IMR-90 (cell line): ENCODE measurements around the gene OFD1. TPM values are rescaled to one million over a fixed set of nuclear protein-coding genes. Genes with fewer than 3 reads are reported as not detected.

Experiments
- ATAC-seq: fragments of 200-7000 bp; cut with Tn5 transposase; 2 replicates; pipeline ENCODE4 v1.9.1; 2020; ENCODE audit warnings: low read depth, mild to moderate bottlenecking, moderate library complexity
- BruUV-seq: library from RNA; stranded (reverse); fragments of 400-500 nt; replicated peaks from 2 replicates; lab custom pipeline; 2021; lab: Mats Ljungman, UMichigan
- CTCF ChIA-PET: fragments of 300-600 bp; formaldehyde crosslinking; extraction: SDS; loops from one replicate; lab custom pipeline; 2021; ENCODE audit warnings: antibody characterized with exemption; lab: Yijun Ruan, JAX
- POLR2A ChIA-PET: fragments of 300-600 bp; sonication (Branson Sonifier 250); formaldehyde crosslinking; loops from one replicate; lab custom pipeline; 2022; ENCODE audit warnings: antibody characterized with exemption; ENCODE audit not compliant: unreplicated experiment; lab: Charles Lee
- DNase-seq: peaks from one replicate; pipeline ENCODE4 v3.0.0; 2013
- H2AFZ ChIP-seq: replicated peaks from 2 replicates; pipeline ENCODE3; 2013; ENCODE audit warnings: low read length, mild to moderate bottlenecking; ENCODE audit not compliant: poor library complexity
- H2AK5ac ChIP-seq: 2 replicates; pipeline ENCODE4 v1.6.1; 2013; ENCODE audit warnings: low read depth, low read length, inconsistent platforms
- H2AK9ac ChIP-seq: replicated peaks from 2 replicates; pipeline ENCODE3; 2013; ENCODE audit warnings: mild to moderate bottlenecking, low read depth, low read length, moderate library complexity; ENCODE audit not compliant: poor library complexity
- H2BK120ac ChIP-seq: 2 replicates; pipeline ENCODE4 v1.6.1; 2013; ENCODE audit warnings: low read depth, low read length, inconsistent platforms
- H2BK15ac ChIP-seq: 3 replicates; pipeline ENCODE4 v1.6.1; 2013; ENCODE audit warnings: low read depth, low read length, inconsistent platforms
- H2BK20ac ChIP-seq: 2 replicates; pipeline ENCODE4 v1.6.1; 2013; ENCODE audit warnings: low read depth, mild to moderate bottlenecking, inconsistent platforms, low read length, moderate library complexity
- H2BK5ac ChIP-seq: 2 replicates; pipeline ENCODE4 v1.6.1; 2013; ENCODE audit warnings: mild to moderate bottlenecking, low read depth, low read length, inconsistent platforms; ENCODE audit not compliant: poor library complexity, severe bottlenecking
- H3K14ac ChIP-seq: replicated peaks from 2 replicates; pipeline ENCODE4 v1.6.1; 2013; ENCODE audit warnings: low read depth, low read length, inconsistent platforms
- H3K18ac ChIP-seq: 2 replicates; pipeline ENCODE4 v1.6.1; 2013; ENCODE audit warnings: low read depth, low read length, control low read depth
- H3K23ac ChIP-seq: 2 replicates; pipeline ENCODE4 v1.6.1; 2013; ENCODE audit warnings: low read depth, low read length, inconsistent platforms
- H3K27ac ChIP-seq: 2 replicates; pipeline ENCODE4 v1.5.1; 2013; ENCODE audit warnings: mild to moderate bottlenecking, control low read depth, low read length; ENCODE audit not compliant: insufficient read depth
- H3K27me3 ChIP-seq: 2 replicates; pipeline ENCODE4 v1.6.1; 2013; ENCODE audit warnings: low read length; ENCODE audit not compliant: control insufficient read depth, insufficient read depth
- H3K36me3 ChIP-seq: 2 replicates; pipeline ENCODE4 v1.6.1; 2013; ENCODE audit warnings: low read length, mixed read lengths; ENCODE audit not compliant: control insufficient read depth, insufficient read depth
- H3K4ac ChIP-seq: 2 replicates; pipeline ENCODE4 v1.6.1; 2013; ENCODE audit warnings: low read depth, low read length, inconsistent platforms
- H3K4me1 ChIP-seq: 2 replicates; pipeline ENCODE4 v1.6.1; 2013; ENCODE audit warnings: low read length, mixed read lengths; ENCODE audit not compliant: control insufficient read depth, insufficient read depth
- H3K4me2 ChIP-seq: 2 replicates; pipeline ENCODE4 v1.6.1; 2013; ENCODE audit warnings: low read depth, mild to moderate bottlenecking, control low read depth, low read length, moderate library complexity
- H3K4me3 ChIP-seq: 2 replicates; pipeline ENCODE4 v1.5.1; 2013; ENCODE audit warnings: low read depth, mild to moderate bottlenecking, control low read depth, low read length, moderate library complexity; ENCODE audit not compliant: insufficient read depth
- H3K56ac ChIP-seq: 2 replicates; pipeline ENCODE4 v1.6.1; 2013; ENCODE audit warnings: low read length, inconsistent platforms; ENCODE audit not compliant: insufficient read depth; ENCODE audit errors: extremely low read depth
- H3K79me1 ChIP-seq, 2 experiments: 2 replicates each; pipeline ENCODE4 v1.6.1; 2013; ENCODE audit warnings: low read length in 2 of 2, inconsistent platforms in 1 of 2, low read depth in 1 of 2
- H3K9ac ChIP-seq: 2 replicates; pipeline ENCODE4 v1.6.1; 2013; ENCODE audit warnings: low read depth, low read length, control low read depth
- H3K9me1 ChIP-seq: 2 replicates; pipeline ENCODE4 v1.6.1; 2013; ENCODE audit warnings: low read length, inconsistent platforms; ENCODE audit not compliant: insufficient read depth
- H3K9me3 ChIP-seq: 2 replicates; pipeline ENCODE4 v1.6.1; 2013; ENCODE audit warnings: low read length; ENCODE audit not compliant: control insufficient read depth, insufficient read depth
- H4K20me1 ChIP-seq: 2 replicates; pipeline ENCODE4 v1.6.1; 2013; ENCODE audit warnings: low read length, inconsistent platforms; ENCODE audit not compliant: insufficient read depth
- H4K5ac ChIP-seq: 2 replicates; pipeline ENCODE4 v1.6.1; 2013; ENCODE audit warnings: mild to moderate bottlenecking, low read depth, low read length, control low read depth
- H4K8ac ChIP-seq, 2 experiments: 2 replicates each; pipeline ENCODE4 v1.6.1; 2013; ENCODE audit warnings: low read depth in 2 of 2, low read length in 2 of 2, control low read depth in 1 of 2, inconsistent platforms in 1 of 2
- H4K91ac ChIP-seq: 2 replicates; pipeline ENCODE4 v1.6.1; 2013; ENCODE audit warnings: low read depth, low read length, inconsistent platforms; ENCODE audit not compliant: insufficient read depth
- BHLHE40 ChIP-seq: fragments of 150-350 bp; IDR thresholded peaks from 2 replicates; pipeline ENCODE4 v1.6.1; 2016; ENCODE audit warnings: mild to moderate bottlenecking, low read depth, low read length
- CEBPB ChIP-seq: IDR thresholded peaks from 2 replicates; pipeline ENCODE4 v1.6.1; 2012; ENCODE audit warnings: low read depth, low read length, improper control_type of control experiment
- CHD1 ChIP-seq: IDR thresholded peaks from 2 replicates; pipeline ENCODE4 v1.6.1; 2012; ENCODE audit warnings: low read depth, low read length, improper control_type of control experiment
- CTCF ChIP-seq: conservative IDR thresholded peaks from 2 replicates; pipeline ENCODE4 v1.5.1; 2012; ENCODE audit warnings: mild to moderate bottlenecking, low read depth, low read length, improper control_type of control experiment
- ELK1 ChIP-seq: fragments of 150-350 bp; IDR thresholded peaks from 2 replicates; pipeline ENCODE4 v1.6.1; 2016; ENCODE audit warnings: low read depth, mild to moderate bottlenecking, low read length, moderate library complexity, borderline replicate concordance
- FOS ChIP-seq: fragments of 150-350 bp; IDR thresholded peaks from 2 replicates; pipeline ENCODE4 v1.6.1; 2016; ENCODE audit warnings: low read depth, low read length
- MAFK ChIP-seq: IDR thresholded peaks from 2 replicates; pipeline ENCODE4 v1.6.1; 2012; ENCODE audit warnings: low read depth, low read length, improper control_type of control experiment
- MAZ ChIP-seq: IDR thresholded peaks from 2 replicates; pipeline ENCODE4 v1.6.1; 2012; ENCODE audit warnings: low read depth, mild to moderate bottlenecking, low read length, improper control_type of control experiment, moderate library complexity, borderline replicate concordance
- MXI1 ChIP-seq: IDR thresholded peaks from 2 replicates; pipeline ENCODE4 v1.6.1; 2012; ENCODE audit warnings: low read depth, mild to moderate bottlenecking, low read length, moderate library complexity, borderline replicate concordance
- NFE2L2 ChIP-seq: fragments of 150-350 bp; IDR thresholded peaks from 2 replicates; pipeline ENCODE4 v1.6.1; 2016; ENCODE audit warnings: low read depth, mild to moderate bottlenecking, low read length
- POLR2A ChIP-seq: IDR thresholded peaks from 2 replicates; pipeline ENCODE4 v1.6.1; 2012; ENCODE audit warnings: mild to moderate bottlenecking, low read depth, low read length
- RAD21 ChIP-seq: IDR thresholded peaks from 2 replicates; pipeline ENCODE4 v1.6.1; 2012; ENCODE audit warnings: low read length, improper control_type of control experiment
- RCOR1 ChIP-seq: IDR thresholded peaks from 2 replicates; pipeline ENCODE4 v1.6.1; 2012; ENCODE audit warnings: mild to moderate bottlenecking, low read length, improper control_type of control experiment; ENCODE audit not compliant: insufficient replicate concordance
- RFX5 ChIP-seq: IDR thresholded peaks from 2 replicates; pipeline ENCODE4 v1.8.0; 2012; ENCODE audit warnings: low read depth, mild to moderate bottlenecking, low read length, moderate library complexity
- SMC3 ChIP-seq: fragments of 150-350 bp; IDR thresholded peaks from 2 replicates; pipeline ENCODE4 v1.6.1; 2016; ENCODE audit warnings: low read depth, mild to moderate bottlenecking, antibody characterized with exemption, low read length, moderate library complexity
- WGBS, 2 experiments: methylation state at CpG; one replicate each; pipeline versions ENCODE4 v1.1.5 to v1.1.7; 2013; ENCODE audit warnings: missing lambda C conversion rate in 2 of 2; ENCODE audit not compliant: insufficient read length in 1 of 2; ENCODE audit errors: extremely low coverage in 2 of 2; 5-methylcytosine and 5-hydroxymethylcytosine counted together
- dilution Hi-C: fragments of 300-500 bp; cut with HindIII; formaldehyde crosslinking; loops from one replicate; pipeline ENCODE4 v1.14.3; 2018; ENCODE audit warnings: low sequenced_read_pairs; ENCODE audit not compliant: unreplicated experiment
- in situ Hi-C: fragments of 300-500 bp; cut with MboI; formaldehyde crosslinking; loops from 3 replicates; pipeline ENCODE4 v1.14.3; 2019; ENCODE audit warnings: low sequenced_read_pairs, inconsistent platforms, mixed read lengths
- intact Hi-C: fragments of 100-400 bp; cut with micrococcal nuclease; formaldehyde crosslinking; loops from 2 replicates; pipeline ENCODE4 v1.10.0; 2022
- polyA plus RNA-seq, 3 experiments: library from polyadenylated mRNA; depleted of rRNA; stranded (reverse); fragments of >200 nt; gene quantifications; 2 replicates each; pipeline ENCODE4 v1.2.3, GENCODE V29; 2012; ENCODE audit warnings: low replicate concordance in 1 of 3
- total RNA-seq: library from RNA; depleted of rRNA; stranded (reverse); fragments of >200 nt; gene quantifications from 2 replicates; pipeline ENCODE4 v1.2.3, GENCODE V29; 2012
- TF ChIP-seq, protein P1 (sequence below): fragments of 150-350 bp; IDR thresholded peaks from 2 replicates; pipeline ENCODE4 v1.6.1; 2017; ENCODE audit warnings: mild to moderate bottlenecking, antibody characterized with exemption, low read length, low read depth

OFD1 gene
- total and polyA plus RNA-seq, 2 of the 4 experiments (the other 2 are of a cell fraction) = 8.4 to 8.6 TPM

- H3K4me1 ChIP-seq = no peaks in the 10 kb centered on the region
- H4K20me1 ChIP-seq = no peaks in the 10 kb centered on the region
- no peak overlapping the region for H4K8ac ChIP-seq
- intact Hi-C loops = no loop called here
- H3K9me3 ChIP-seq = no peaks in the 10 kb centered on the region
- H3K23ac ChIP-seq = no peak overlapping the region
- WGBS, 2 experiments = 100% methylated on average over 3 of the region's 13 CpGs; no CpG with 5 or more reads in 1 of the 2 experiments
- DNase-seq (no peak), ATAC-seq (no peak)
- H2BK120ac ChIP-seq = no peak overlapping the region
- H3K4me2 ChIP-seq = no peak overlapping the region
- no TSS peak for BruUV-seq
- no peaks in the 10 kb centered on the region for H3K79me1 ChIP-seq
- TF ChIP-seq CTCF (no peak), RFX5 (no peak), MAZ (no peak), MXI1 (no peak), BHLHE40 (no peak), SMC3 (no peak), CEBPB (no peak), NFE2L2 (no peak), FOS (no peak), RAD21 (no peak), POLR2A (no peak), CHD1 (no peak), ELK1 (no peak), RCOR1 (no peak), MAFK (no peak)
- TF ChIP-seq, protein P1, sequence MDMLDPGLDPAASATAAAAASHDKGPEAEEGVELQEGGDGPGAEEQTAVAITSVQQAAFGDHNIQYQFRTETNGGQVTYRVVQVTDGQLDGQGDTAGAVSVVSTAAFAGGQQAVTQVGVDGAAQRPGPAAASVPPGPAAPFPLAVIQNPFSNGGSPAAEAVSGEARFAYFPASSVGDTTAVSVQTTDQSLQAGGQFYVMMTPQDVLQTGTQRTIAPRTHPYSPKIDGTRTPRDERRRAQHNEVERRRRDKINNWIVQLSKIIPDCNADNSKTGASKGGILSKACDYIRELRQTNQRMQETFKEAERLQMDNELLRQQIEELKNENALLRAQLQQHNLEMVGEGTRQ = no peak
- H3K27me3 ChIP-seq = no peaks in the 10 kb centered on the region
- no peak overlapping the region for H4K5ac ChIP-seq
- no peak overlapping the region for H3K4ac ChIP-seq
- POLR2A ChIA-PET = no interaction called here
- H3K9ac ChIP-seq = no peak overlapping the region
- no peaks in the 10 kb centered on the region for H3K9me1 ChIP-seq
- no peak overlapping the region for H2BK5ac ChIP-seq
- no peak overlapping the region for H2AK5ac ChIP-seq
- H3K36me3 ChIP-seq = peaks cover 22% of the 10 kb centered on the region
- H3K4me3 ChIP-seq = no peak overlapping the region
- no peak overlapping the region for H3K27ac ChIP-seq
- in situ Hi-C loops = loop anchor here (10.0 kb wide), 1 partner anchor 264 kb away; the partner anchor contains the start of gene GEMIN8
- no peak overlapping the region for H2AK9ac ChIP-seq
- no peak overlapping the region for H2BK15ac ChIP-seq
- no peak overlapping the region for H3K14ac ChIP-seq
- no peak overlapping the region for H3K56ac ChIP-seq
- dilution Hi-C loops = no loop called here
- H2AFZ ChIP-seq = no peak overlapping the region
- no peak overlapping the region for H2BK20ac ChIP-seq
- H4K91ac ChIP-seq = no peak overlapping the region
- CTCF ChIA-PET = no interaction called here
- no peak overlapping the region for H3K18ac ChIP-seq
Measured at GRCh38 chrX:13760426-13760825, 25.9 kb downstream of the OFD1 start.
